H9 (cell line): ENCODE measurements around the gene CETN3. TPM values are rescaled to one million over a fixed set of nuclear protein-coding genes. Genes with fewer than 3 reads are reported as not detected.

ENCODE experiments used
- DNase-seq: peaks from one replicate; pipeline ENCODE4 v3.0.0-alpha.2; 2017
- H2AFZ ChIP-seq: one replicate; pipeline ENCODE4 v1.6.1; 2013; ENCODE audit warnings: mild to moderate bottlenecking, low read length, control low read depth, moderate library complexity
- H2AK5ac ChIP-seq: 2 replicates; pipeline ENCODE4 v1.6.1; 2013; ENCODE audit warnings: low read length, control low read depth, mixed read lengths; ENCODE audit not compliant: insufficient read length
- H2BK120ac ChIP-seq: one replicate; pipeline ENCODE4 v1.6.1; 2013; ENCODE audit warnings: low read depth, mild to moderate bottlenecking, low read length, control low read depth, inconsistent platforms; ENCODE audit not compliant: poor library complexity, severe bottlenecking
- H2BK12ac ChIP-seq: 2 replicates; pipeline ENCODE4 v1.6.1; 2013; ENCODE audit warnings: low read length, control low read depth, mixed read lengths, low read depth; ENCODE audit not compliant: insufficient read length
- H2BK15ac ChIP-seq: 2 replicates; pipeline ENCODE4 v1.6.1; 2013; ENCODE audit warnings: low read depth, low read length, control low read depth
- H2BK20ac ChIP-seq: one replicate; pipeline ENCODE4 v1.6.1; 2013; ENCODE audit warnings: low read depth, mild to moderate bottlenecking, low read length, control low read depth, inconsistent platforms; ENCODE audit not compliant: poor library complexity, severe bottlenecking
- H2BK5ac ChIP-seq: 2 replicates; pipeline ENCODE4 v1.6.1; 2013; ENCODE audit warnings: low read length, control low read depth, mixed read lengths; ENCODE audit not compliant: insufficient read length
- H3K14ac ChIP-seq: 2 replicates; pipeline ENCODE4 v1.6.1; 2013; ENCODE audit warnings: low read length, control low read depth; ENCODE audit not compliant: insufficient read depth
- H3K18ac ChIP-seq: 2 replicates; pipeline ENCODE4 v1.6.1; 2013; ENCODE audit warnings: low read depth, mild to moderate bottlenecking, mixed read lengths, low read length, control low read depth; ENCODE audit not compliant: insufficient read length
- H3K23ac ChIP-seq: 2 replicates; pipeline ENCODE4 v1.6.1; 2013; ENCODE audit warnings: low read length, control low read depth, mixed read lengths, low read depth; ENCODE audit not compliant: insufficient read length
- H3K23me2 ChIP-seq: 2 replicates; pipeline ENCODE4 v1.6.1; 2013; ENCODE audit warnings: low read depth, mild to moderate bottlenecking, mixed read lengths, low read length, control low read depth; ENCODE audit not compliant: insufficient read length, poor library complexity, severe bottlenecking
- H3K27ac ChIP-seq: 2 replicates; pipeline ENCODE4 v1.5.1; 2013; ENCODE audit warnings: low read length, control low read depth, mixed read lengths, low read depth; ENCODE audit not compliant: insufficient read length
- H3K27me3 ChIP-seq: 2 replicates; pipeline ENCODE4 v1.6.1; 2013; ENCODE audit warnings: low read length, control low read depth, inconsistent platforms; ENCODE audit not compliant: insufficient read depth
- H3K4ac ChIP-seq: 2 replicates; pipeline ENCODE4 v1.6.1; 2013; ENCODE audit warnings: low read depth, mild to moderate bottlenecking, control low read depth, inconsistent platforms, low read length, moderate library complexity
- H3K4me1 ChIP-seq: 2 replicates; pipeline ENCODE4 v1.6.1; 2013; ENCODE audit warnings: low read length, control low read depth, inconsistent platforms; ENCODE audit not compliant: insufficient read depth
- H3K4me2 ChIP-seq: 2 replicates; pipeline ENCODE4 v1.6.1; 2013; ENCODE audit warnings: low read length, control low read depth, mixed read lengths; ENCODE audit not compliant: insufficient read length, insufficient read depth
- H3K56ac ChIP-seq: 2 replicates; pipeline ENCODE4 v1.6.1; 2013; ENCODE audit warnings: low read depth, mild to moderate bottlenecking, mixed read lengths, low read length, control low read depth; ENCODE audit not compliant: insufficient read length
- H3K79me1 ChIP-seq: 2 replicates; pipeline ENCODE4 v1.6.1; 2013; ENCODE audit warnings: low read depth, mild to moderate bottlenecking, moderate library complexity, low read length, control low read depth, inconsistent platforms; ENCODE audit not compliant: insufficient read depth, poor library complexity, severe bottlenecking
- H3K79me2 ChIP-seq: 2 replicates; pipeline ENCODE4 v1.6.1; 2013; ENCODE audit warnings: low read length, control low read depth, inconsistent platforms; ENCODE audit not compliant: insufficient read depth
- H3K9ac ChIP-seq: 2 replicates; pipeline ENCODE4 v1.6.1; 2013; ENCODE audit warnings: low read length, control low read depth, mixed read lengths; ENCODE audit not compliant: insufficient read length; ENCODE audit errors: extremely low read depth
- H3K9me3 ChIP-seq: one replicate; pipeline ENCODE4 v1.6.1; 2013; ENCODE audit warnings: low read depth, low read length, inconsistent platforms; ENCODE audit not compliant: control insufficient read depth
- H3T11ph ChIP-seq: one replicate; pipeline ENCODE4 v1.6.1; 2013; ENCODE audit warnings: mild to moderate bottlenecking, low read length, control low read depth, inconsistent platforms
- H4K20me1 ChIP-seq: one replicate; pipeline ENCODE4 v1.6.1; 2013; ENCODE audit not compliant: control insufficient read depth, insufficient read length, insufficient read depth
- H4K5ac ChIP-seq: 2 replicates; pipeline ENCODE4 v1.6.1; 2013; ENCODE audit warnings: low read depth, mild to moderate bottlenecking, mixed read lengths, low read length, control low read depth; ENCODE audit not compliant: insufficient read length
- H4K8ac ChIP-seq: replicated peaks from 2 replicates; pipeline ENCODE4 v1.6.1; 2013; ENCODE audit warnings: low read length, control low read depth, mixed read lengths, low read depth; ENCODE audit not compliant: insufficient read length
- H4K91ac ChIP-seq: 2 replicates; pipeline ENCODE4 v1.6.1; 2013; ENCODE audit warnings: low read depth, mild to moderate bottlenecking, moderate library complexity, mixed read lengths, low read length, control low read depth; ENCODE audit not compliant: insufficient read length
- H3K27ac Mint-ChIP-seq, 3 experiments: 2 replicates in 2 of 3; 3 replicates in 1 of 3; pipeline ENCODE4 v1.8.0; 2020 to 2021; ENCODE audit warnings: mixed read lengths in 3 of 3, mild to moderate bottlenecking in 1 of 3, moderate library complexity in 1 of 3
- H3K27me3 Mint-ChIP-seq: 2 replicates; pipeline ENCODE4 v1.8.0; 2021; ENCODE audit warnings: low read depth, mild to moderate bottlenecking, moderate library complexity, mixed read lengths
- H3K36me3 Mint-ChIP-seq, 3 experiments: 2 replicates in 2 of 3; 3 replicates in 1 of 3; pipeline ENCODE4 v1.8.0; 2020 to 2021; ENCODE audit warnings: low read depth in 3 of 3, mixed read lengths in 3 of 3; ENCODE audit not compliant: insufficient read depth in 1 of 3
- H3K4me1 Mint-ChIP-seq, 2 experiments: 2 replicates each; pipeline ENCODE4 v1.8.0; 2020; ENCODE audit warnings: mixed read lengths in 2 of 2
- H3K4me3 Mint-ChIP-seq, 2 experiments: 2 replicates in 1 of 2; 3 replicates in 1 of 2; pipeline ENCODE4 v1.8.0; 2020 to 2021; ENCODE audit warnings: mild to moderate bottlenecking in 2 of 2, mixed read lengths in 2 of 2, moderate library complexity in 1 of 2
- H3K9me3 Mint-ChIP-seq, 2 experiments: 2 replicates in 1 of 2; 3 replicates in 1 of 2; pipeline ENCODE4 v1.8.0; 2020; ENCODE audit warnings: mild to moderate bottlenecking in 2 of 2, mixed read lengths in 2 of 2, moderate library complexity in 1 of 2
- CTCF ChIP-seq: fragments of 200-600 bp; sonication (generic); conservative IDR thresholded peaks from 3 replicates; pipeline ENCODE4 v1.8.0; 2021; ENCODE audit warnings: antibody characterized with exemption, mild to moderate bottlenecking
- WGBS: extraction: QIAGEN DNeasy Blood & Tissue Kit; methylation state at CpG from one replicate; pipeline ENCODE4 v1.1.7; 2013; ENCODE audit warnings: missing lambda C conversion rate, low lambda C conversion rate, mixed read lengths; ENCODE audit not compliant: insufficient read length; ENCODE audit errors: extremely low coverage; 5-methylcytosine and 5-hydroxymethylcytosine counted together
- total RNA-seq: library from RNA; stranded (reverse); gene quantifications from 2 replicates; pipeline ENCODE4 v1.2.1, GENCODE V29; 2021

The CETN3 gene
- total RNA-seq, 1 experiment from 2014 or later, result 36.3 TPM

GRCh38 chr5:90368454-90369246 is 40.9 kb downstream of the CETN3 start:
- no CpG with 5 or more reads among the region's 3 CpGs for WGBS
- H3K56ac ChIP-seq, result no peak overlapping the region
- no peaks in the 10 kb centered on the region for H3K79me2 ChIP-seq
- TF ChIP-seq CTCF, result no peak
- H3K27me3 Mint-ChIP-seq, result no peaks in the 10 kb centered on the region
- no peak overlapping the region for H2BK5ac ChIP-seq
- H2BK120ac ChIP-seq, result no peak overlapping the region
- no peak overlapping the region for H3K9ac ChIP-seq
- no peak overlapping the region for H3K23ac ChIP-seq
- no peak overlapping the region for H3K4ac ChIP-seq
- H3K27ac ChIP-seq, result no peak overlapping the region
- peaks cover 6% of the 10 kb centered on the region; the same call in 1 of the 2 replicates for H3K4me1 ChIP-seq
- no peak overlapping the region for H2BK12ac ChIP-seq
- H3K4me1 Mint-ChIP-seq, result peaks cover 21 to 22% of the 10 kb centered on the region in 2 experiments
- H4K91ac ChIP-seq, result no peak overlapping the region
- H2AFZ ChIP-seq, result no peak overlapping the region
- no peak overlapping the region for H2BK20ac ChIP-seq
- H4K20me1 ChIP-seq, result no peaks in the 10 kb centered on the region
- no peak overlapping the region for H3K14ac ChIP-seq
- H3K9me3 ChIP-seq, result peaks cover 23% of the 10 kb centered on the region
- H3K18ac ChIP-seq, result no peak overlapping the region
- no peaks in the 10 kb centered on the region for H3K79me1 ChIP-seq
- H3K4me3 Mint-ChIP-seq, result no peak overlapping the region
- no peak overlapping the region for H4K8ac ChIP-seq
- no peak overlapping the region for H4K5ac ChIP-seq
- no peak overlapping the region for H3T11ph ChIP-seq
- no peak overlapping the region for H2AK5ac ChIP-seq
- H3K27ac Mint-ChIP-seq, result no peak overlapping the region
- H3K36me3 Mint-ChIP-seq, result peaks cover 21 to 56% (median 27%) of the 10 kb centered on the region in 3 experiments
- H3K23me2 ChIP-seq, result no peaks in the 10 kb centered on the region
- no peak for DNase-seq
- no peaks in the 10 kb centered on the region for H3K27me3 ChIP-seq
- no peak overlapping the region for H2BK15ac ChIP-seq
- H3K9me3 Mint-ChIP-seq, result peaks cover 34 to 43% of the 10 kb centered on the region in 2 experiments
- no peak overlapping the region for H3K4me2 ChIP-seq
